Stimulated activated CD4-positive, alpha-beta T cell treated with anti-CD3 and anti-CD28 coated beads, Interleukin-1b, Interleukin-23, amount 100 ng/mL, for 1 hour (primary cell): Measurements from ENCODE around the gene UBB.
A peak's percentile ranks its signal among the peaks of the same experiment; 100 is the strongest.
"Not testable (repeated sequence)": the region's sequence is repeated elsewhere in the genome, so short reads cannot be mapped to it uniquely, and the experiment has no call there.

Experiments used
- DNase-seq, 2 donors: peaks; one replicate each; pipeline ENCODE4 v3.0.0-alpha.2; 2020; ENCODE audit warnings: low read depth in 2 of 2

Gene UBB

GRCh38 chr17:16374146-16374938 lies 6.5 kb upstream of the UBB start:
- DNase-seq: no peak

GRCh38 chr17:16377941-16378341 lies 3.0 kb upstream of the UBB start:
- DNase-seq: no peak

- no peak for DNase-seq
Observed at GRCh38 chr17:16378636-16379282, 2.1 kb upstream of the UBB start.

GRCh38 chr17:16379654-16380053 lies 1.2 kb upstream of the UBB start:
- DNase-seq: no peak

GRCh38 chr17:16381496-16381820 lies 567 bp downstream of the UBB start:
- DNase-seq: peak in 1 of 2 donors; percentile 27

GRCh38 chr17:16383216-16383615 lies 2.3 kb downstream of the UBB start:
- no peak for DNase-seq

GRCh38 chr17:16383772-16384287 lies 2.9 kb downstream of the UBB start:
- no peak for DNase-seq

- DNase-seq: no peak
Observed at GRCh38 chr17:16384557-16384956, 3.7 kb downstream of the UBB start.

- not testable (repeated sequence) for DNase-seq
Observed at GRCh38 chr17:16386126-16386507, 5.2 kb downstream of the UBB start.

- DNase-seq: no peak
Observed at GRCh38 chr17:16391451-16391850, 10.6 kb downstream of the UBB start.

- DNase-seq: not testable (repeated sequence)
Observed at GRCh38 chr17:16392491-16392890, 11.6 kb downstream of the UBB start.

- DNase-seq: not testable (repeated sequence)
Observed at GRCh38 chr17:16395887-16396286, 15.0 kb downstream of the UBB start.

- not testable (repeated sequence) for DNase-seq
Observed at GRCh38 chr17:16396693-16397092, 15.8 kb downstream of the UBB start.

- no peak for DNase-seq
Observed at GRCh38 chr17:16398270-16399267, 17.7 kb downstream of the UBB start.

GRCh38 chr17:16403847-16404246 lies 23.0 kb downstream of the UBB start:
- not testable (repeated sequence) for DNase-seq

- DNase-seq: no peak
Observed at GRCh38 chr17:16406742-16407674, 26.1 kb downstream of the UBB start.

- DNase-seq: no peak
Observed at GRCh38 chr17:16407911-16408588, 27.2 kb downstream of the UBB start.

- DNase-seq: no peak
Observed at GRCh38 chr17:16415031-16415924, 34.4 kb downstream of the UBB start, which contains the start of gene TRPV2. TSS of gene TRPV2 (plus strand) at chr17:16415571. CDS start at chr17:16417669, 2,098 bp downstream.

GRCh38 chr17:16417399-16417798 lies 36.5 kb downstream of the UBB start:
- no peak for DNase-seq
